Measurements from ENCODE around the gene ARID5B. TPM values are rescaled to one million over a fixed set of nuclear protein-coding genes. Genes with fewer than 3 reads are reported as not detected.

Gene ARID5B
- total RNA-seq, 4 donors from 2014 or later, result 10.5 to 167 (median 29.4) TPM

DNA sequence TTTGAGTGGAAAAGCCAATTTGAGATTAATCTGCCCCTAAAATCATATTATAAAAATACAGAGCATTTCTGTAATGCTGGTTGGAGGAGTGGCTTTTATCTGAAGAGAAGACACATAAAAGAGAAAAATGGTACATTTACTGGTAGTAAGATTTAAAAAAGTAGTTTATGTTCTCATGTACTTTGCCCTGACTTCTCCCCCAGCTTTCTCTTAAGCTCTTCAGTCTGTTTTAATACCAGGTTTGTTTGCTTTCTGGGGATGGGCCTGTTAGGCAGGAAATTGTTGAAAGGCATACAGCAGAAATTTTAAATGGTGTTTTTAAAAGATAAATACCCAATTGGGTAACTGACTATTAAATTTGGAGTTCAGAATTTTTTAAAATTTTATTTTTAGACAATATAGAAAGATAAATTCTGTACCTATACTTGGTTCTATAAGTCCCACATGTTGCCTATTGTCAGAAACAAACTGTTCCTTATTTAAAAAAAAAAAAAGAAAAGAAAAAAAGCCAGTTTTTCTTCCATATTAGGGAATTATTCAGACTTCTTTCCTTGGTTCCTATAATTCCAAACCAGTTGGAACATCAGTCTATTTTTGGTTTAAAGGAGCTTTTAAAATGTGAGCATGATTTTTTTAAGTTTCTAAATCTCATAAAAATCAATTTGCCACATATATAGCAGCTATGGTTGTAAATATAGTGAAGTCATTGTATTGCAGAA lies 136.6 kb downstream of the ARID5B start:
- H3K27me3 ChIP-seq, result no peaks in the 10 kb centered on the region
- DNase-seq, result no peak
- peak overlapping the region in 2 of 4 donors; percentile 17 to 36 for H3K4me3 ChIP-seq
- no peaks in the 10 kb centered on the region for H3K9me3 ChIP-seq
- peak overlapping the region; percentile 37 to 72 (median 61) for H3K27ac ChIP-seq
- TF ChIP-seq, protein P1, sequence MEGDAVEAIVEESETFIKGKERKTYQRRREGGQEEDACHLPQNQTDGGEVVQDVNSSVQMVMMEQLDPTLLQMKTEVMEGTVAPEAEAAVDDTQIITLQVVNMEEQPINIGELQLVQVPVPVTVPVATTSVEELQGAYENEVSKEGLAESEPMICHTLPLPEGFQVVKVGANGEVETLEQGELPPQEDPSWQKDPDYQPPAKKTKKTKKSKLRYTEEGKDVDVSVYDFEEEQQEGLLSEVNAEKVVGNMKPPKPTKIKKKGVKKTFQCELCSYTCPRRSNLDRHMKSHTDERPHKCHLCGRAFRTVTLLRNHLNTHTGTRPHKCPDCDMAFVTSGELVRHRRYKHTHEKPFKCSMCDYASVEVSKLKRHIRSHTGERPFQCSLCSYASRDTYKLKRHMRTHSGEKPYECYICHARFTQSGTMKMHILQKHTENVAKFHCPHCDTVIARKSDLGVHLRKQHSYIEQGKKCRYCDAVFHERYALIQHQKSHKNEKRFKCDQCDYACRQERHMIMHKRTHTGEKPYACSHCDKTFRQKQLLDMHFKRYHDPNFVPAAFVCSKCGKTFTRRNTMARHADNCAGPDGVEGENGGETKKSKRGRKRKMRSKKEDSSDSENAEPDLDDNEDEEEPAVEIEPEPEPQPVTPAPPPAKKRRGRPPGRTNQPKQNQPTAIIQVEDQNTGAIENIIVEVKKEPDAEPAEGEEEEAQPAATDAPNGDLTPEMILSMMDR (IDR thresholded peaks at IDR 0.05), result no peak
- TF ChIP-seq POLR2A (IDR thresholded peaks at IDR 0.05), result no peak
- no peaks in the 10 kb centered on the region for H3K36me3 ChIP-seq
- H3K4me1 ChIP-seq, result peaks cover 0 to 30% (median 17%) of the 10 kb centered on the region in 4 donors

DNA sequence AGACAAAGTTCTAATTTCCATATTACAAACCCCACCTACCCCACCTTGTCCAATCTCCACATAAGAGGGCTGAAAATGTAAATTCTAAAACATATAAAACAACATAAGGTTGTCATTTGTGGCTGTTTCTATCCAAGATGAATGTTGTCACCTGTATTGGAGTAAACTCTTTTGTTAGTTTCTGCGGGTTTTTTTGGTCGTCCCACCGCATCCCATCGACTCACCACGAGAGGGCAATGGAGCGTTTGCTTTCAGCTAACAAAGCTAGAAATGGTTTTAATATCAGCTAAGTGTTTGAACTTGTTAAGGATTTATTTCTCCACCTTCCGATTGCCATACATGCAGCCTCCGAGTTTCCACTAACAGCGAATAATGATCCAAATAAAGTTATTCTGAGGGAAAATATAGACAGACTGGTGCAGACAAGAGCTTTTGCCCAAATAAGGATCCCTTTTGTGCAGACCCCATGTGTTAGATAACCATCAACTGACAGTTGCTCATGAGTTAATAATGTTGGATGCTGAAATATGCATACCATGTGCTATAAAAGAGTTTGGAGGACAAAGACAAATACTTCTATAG lies 137.2 kb downstream of the ARID5B start:
- Histone ChIP-seq H3K36me3 (no peaks in the 10 kb centered on the region), H3K9me3 (no peaks in the 10 kb centered on the region), H3K4me1 (peaks cover 0 to 36% (median 19%) of the 10 kb centered on the region in 4 donors), H3K27ac (peak overlapping the region; percentile 37 to 72 (median 61)), H3K4me3 (peak overlapping the region in 2 of 4 donors; percentile 17 to 36), H3K27me3 (no peaks in the 10 kb centered on the region)
- TF ChIP-seq, protein P1 (IDR thresholded peaks at IDR 0.05), result peak; percentile 74 to 88 (median 80)
- TF ChIP-seq POLR2A (IDR thresholded peaks at IDR 0.05), result no peak
- peak; percentile 65 to 92 (median 74) for DNase-seq

DNA sequence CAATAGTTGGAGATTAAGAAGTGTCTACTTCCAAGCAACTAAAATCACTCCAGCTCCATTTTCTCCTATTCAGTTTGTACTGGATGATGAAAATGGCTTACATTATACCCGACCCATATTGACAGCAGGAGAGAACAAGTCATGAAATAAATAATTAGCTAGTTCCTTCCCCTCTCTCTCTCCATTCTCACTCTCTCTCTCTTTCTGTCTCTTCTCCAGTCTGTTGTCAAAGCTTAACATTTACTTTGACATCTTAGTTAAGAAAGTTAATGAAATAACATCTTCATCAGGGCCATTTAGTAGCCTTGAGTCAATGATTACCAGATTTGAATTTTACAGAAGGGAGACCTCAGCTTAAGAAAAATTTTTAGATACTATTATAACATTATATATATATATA lies 138.5 kb downstream of the ARID5B start:
- no peak for TF ChIP-seq POLR2A (IDR thresholded peaks at IDR 0.05)
- TF ChIP-seq, protein P1 (IDR thresholded peaks at IDR 0.05), result no peak
- H3K36me3 ChIP-seq, result no peaks in the 10 kb centered on the region
- no peaks in the 10 kb centered on the region for H3K27me3 ChIP-seq
- H3K27ac ChIP-seq, result peak overlapping the region in 1 of 4 donors; percentile 69
- peaks cover 0 to 45% (median 24%) of the 10 kb centered on the region in 4 donors for H3K4me1 ChIP-seq
- no peak overlapping the region for H3K4me3 ChIP-seq
- no peaks in the 10 kb centered on the region for H3K9me3 ChIP-seq
- DNase-seq, result no peak

DNA sequence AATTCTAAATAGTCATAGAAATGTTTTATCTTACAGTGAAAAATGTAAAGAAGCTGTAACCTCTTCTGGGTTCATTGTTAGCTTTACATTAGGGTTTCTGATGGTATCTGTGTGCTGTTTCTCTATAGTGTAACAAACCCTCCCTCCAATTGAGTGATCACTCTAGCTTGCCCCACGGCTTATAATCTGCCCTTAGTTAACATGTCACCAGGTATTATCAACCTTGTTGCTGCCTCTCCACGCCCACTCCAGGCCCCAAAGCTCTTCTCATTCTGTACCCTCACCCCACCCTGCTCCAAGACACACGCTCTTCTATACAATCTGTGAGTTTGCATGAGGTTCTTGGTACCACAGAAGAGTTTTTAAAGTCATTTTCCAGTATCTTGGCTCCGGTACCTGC lies 139.4 kb downstream of the ARID5B start:
- Histone ChIP-seq H3K27ac (peak overlapping the region in 1 of 4 donors; percentile 79), H3K36me3 (no peaks in the 10 kb centered on the region), H3K9me3 (no peaks in the 10 kb centered on the region), H3K4me1 (peaks cover 0 to 51% (median 27%) of the 10 kb centered on the region in 4 donors), H3K27me3 (no peaks in the 10 kb centered on the region), H3K4me3 (no peak overlapping the region)
- no peak for DNase-seq
- no peak for TF ChIP-seq POLR2A (IDR thresholded peaks at IDR 0.05)
- TF ChIP-seq, protein P1 (IDR thresholded peaks at IDR 0.05), result no peak

DNA sequence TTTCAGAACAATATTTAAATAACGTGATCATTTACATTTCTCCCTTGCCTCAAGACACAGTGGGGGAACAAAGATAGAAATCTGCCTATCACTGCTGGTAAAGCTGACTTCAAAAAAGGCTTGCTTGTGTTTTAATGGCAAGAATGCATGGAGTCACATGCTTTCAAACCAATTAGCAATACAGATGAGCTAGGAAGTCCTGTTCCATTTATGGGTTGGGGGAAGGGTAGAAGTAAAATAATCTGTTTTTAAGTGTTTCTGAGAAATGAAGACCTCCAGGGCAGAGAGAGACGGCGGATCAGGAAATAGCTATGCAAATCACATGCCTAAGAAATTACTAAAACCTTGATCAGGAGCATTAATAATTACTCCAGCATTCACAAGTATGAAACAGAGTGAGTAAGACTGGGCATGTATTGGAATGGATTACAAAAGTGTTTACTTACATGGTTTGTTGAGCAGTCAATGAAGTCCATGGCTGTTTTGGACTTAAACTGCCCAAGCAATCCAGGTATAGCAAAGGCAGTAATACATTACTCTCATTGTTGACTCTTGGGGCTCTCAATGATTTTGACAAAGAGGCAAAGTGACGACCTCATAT lies 142.0 kb downstream of the ARID5B start:
- no peak for DNase-seq
- Histone ChIP-seq H3K4me1 (peaks cover 0 to 60% (median 37%) of the 10 kb centered on the region in 4 donors), H3K27ac (peak overlapping the region; percentile 19 to 89 (median 58))

More for the DNA sequence above, 142.0 kb downstream of the ARID5B start:
- Histone ChIP-seq H3K4me3 (no peak overlapping the region), H3K36me3 (no peaks in the 10 kb centered on the region), H3K9me3 (no peaks in the 10 kb centered on the region), H3K27me3 (no peaks in the 10 kb centered on the region)
- TF ChIP-seq, protein P1 (IDR thresholded peaks at IDR 0.05), result no peak
- no peak for TF ChIP-seq POLR2A (IDR thresholded peaks at IDR 0.05)

Data from Peyer's patch (tissue), 4 donors.